Measurements from ENCODE around the gene AKT1S1.
A peak's percentile ranks its signal among the peaks of the same experiment; 100 is the strongest.

The AKT1S1 gene

DNA sequence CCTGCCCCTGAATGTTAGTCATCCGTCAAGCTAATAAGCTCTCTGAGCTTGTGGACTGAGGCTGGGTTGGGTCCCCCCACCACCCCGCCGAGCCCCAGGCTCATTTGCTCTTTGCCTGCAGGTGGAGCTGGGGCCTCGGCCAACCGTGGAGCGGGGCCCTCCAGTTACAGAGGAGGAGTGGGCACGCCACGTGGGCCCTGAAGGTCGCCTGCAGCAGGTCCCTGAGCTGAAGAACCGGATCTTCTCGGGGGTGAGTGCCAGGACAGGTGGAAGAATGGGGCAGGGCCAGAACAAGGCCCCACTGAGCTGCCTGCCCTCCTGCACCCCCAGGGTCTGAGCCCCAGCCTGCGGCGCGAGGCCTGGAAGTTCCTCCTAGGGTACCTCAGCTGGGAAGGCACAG is 5.5 kb upstream of the AKT1S1 start:
- no peak for DNase-seq

- no peak for DNase-seq
These were observed 4.7 kb upstream of the AKT1S1 start for GRCh38 chr19:49881672-49882394.

DNA sequence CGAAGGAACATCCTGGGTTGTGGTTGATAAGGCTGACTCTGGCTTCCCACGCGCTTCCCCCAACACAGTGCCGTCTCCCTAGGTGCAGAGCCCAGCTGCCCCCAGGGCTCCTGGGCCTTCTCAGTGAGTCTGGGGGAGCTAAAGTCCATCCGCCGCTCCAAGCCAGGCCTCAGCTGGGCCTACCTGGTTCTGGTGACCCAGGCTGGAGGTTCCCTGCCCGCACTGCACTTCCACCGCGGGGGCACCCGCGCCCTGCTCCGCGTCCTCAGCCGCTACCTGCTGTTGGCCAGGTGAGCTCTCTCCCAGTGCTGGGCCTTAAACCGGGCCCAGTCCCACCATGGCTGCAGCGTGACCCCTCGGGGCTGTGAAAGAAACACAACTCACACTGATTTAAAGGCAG is 4.0 kb upstream of the AKT1S1 start:
- no peak for DNase-seq

DNA sequence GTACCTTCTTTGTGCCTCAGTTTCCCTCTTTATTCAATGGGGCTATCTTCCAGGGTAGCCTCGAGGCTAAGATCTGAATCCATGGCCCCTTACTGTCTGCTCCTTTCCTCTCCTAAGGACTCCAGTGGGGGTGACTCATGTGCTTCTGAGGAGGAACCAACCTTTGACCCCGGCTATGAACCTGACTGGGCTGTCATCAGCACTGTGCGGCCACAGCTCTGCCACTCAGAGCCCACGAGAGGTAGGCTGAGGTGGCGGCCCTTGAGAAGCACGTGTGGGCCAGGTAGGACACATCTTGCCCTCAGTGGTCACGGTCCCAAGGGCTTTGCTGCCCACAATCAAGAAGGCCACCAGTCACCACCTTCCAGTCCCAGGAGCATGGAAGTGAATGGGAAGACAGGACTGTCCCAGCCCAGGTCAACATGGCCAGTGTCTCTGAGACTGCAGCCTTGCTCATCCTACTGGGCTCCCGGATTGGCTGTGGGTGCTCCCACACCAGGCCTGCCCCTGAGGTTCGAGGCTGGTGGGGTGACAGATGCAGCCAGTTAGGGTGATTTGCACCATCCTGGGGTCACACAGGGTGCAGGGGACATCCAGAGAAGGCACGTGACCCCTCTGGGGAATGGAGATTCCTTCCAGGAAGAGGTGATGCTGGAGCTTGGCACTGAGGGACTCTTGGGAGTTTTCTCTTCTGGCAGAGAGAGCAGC is 3.2 kb upstream of the AKT1S1 start:
- DNase-seq, result no peak

- DNase-seq, result no peak
These were observed 2.2 kb upstream of the AKT1S1 start for GRCh38 chr19:49879243-49879963.

DNA sequence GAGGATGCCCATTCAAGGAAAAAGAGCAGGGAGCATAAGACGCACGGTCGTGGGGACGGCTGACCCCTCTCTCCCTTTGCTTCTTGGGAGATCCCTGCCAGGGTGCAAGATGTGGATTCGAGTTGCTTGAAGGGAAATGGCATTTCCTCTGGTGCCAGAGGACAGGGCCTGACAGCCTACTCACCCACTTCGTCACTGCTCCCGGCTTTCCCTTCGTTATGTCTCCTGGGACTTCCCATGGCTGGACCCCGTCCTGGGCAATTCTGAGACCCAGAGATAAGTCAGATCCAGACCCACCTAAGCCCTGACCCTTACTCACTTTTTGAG is 1.6 kb upstream of the AKT1S1 start:
- DNase-seq, result no peak

GRCh38 chr19:49877879-49878743 is 956 bp upstream of the AKT1S1 start:
- peak; percentile 99 for DNase-seq

- peak; percentile 95 for DNase-seq
These were observed 634 bp downstream of the AKT1S1 start for GRCh38 chr19:49876422-49877019.

- no peak for DNase-seq
These were observed 1.2 kb downstream of the AKT1S1 start for GRCh38 chr19:49875857-49876421.

- DNase-seq, result no peak
These were observed 2.0 kb downstream of the AKT1S1 start for GRCh38 chr19:49875177-49875576.

- no peak for DNase-seq
These were observed 2.5 kb downstream of the AKT1S1 start for GRCh38 chr19:49874503-49875157.

DNA sequence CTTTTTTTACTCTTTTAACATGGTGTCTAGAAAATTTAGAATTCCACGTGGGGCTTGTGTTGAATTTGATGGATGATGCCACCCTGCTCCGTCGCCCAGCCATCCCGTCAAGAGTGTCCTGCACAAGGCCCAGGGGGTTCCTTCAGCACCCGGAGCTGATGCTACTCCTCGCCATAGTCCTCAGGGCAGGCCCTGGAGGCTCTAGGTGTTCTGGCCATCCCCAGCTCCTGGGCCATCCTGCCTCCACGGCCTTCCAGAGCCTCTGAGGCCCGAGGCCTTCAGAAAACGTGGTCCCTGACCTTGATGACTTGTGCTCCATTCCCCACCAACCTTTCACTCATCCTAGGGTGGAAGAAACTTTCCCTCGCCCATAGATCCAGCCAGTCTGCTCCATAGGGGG is 3.3 kb downstream of the AKT1S1 start:
- DNase-seq, result no peak

DNA sequence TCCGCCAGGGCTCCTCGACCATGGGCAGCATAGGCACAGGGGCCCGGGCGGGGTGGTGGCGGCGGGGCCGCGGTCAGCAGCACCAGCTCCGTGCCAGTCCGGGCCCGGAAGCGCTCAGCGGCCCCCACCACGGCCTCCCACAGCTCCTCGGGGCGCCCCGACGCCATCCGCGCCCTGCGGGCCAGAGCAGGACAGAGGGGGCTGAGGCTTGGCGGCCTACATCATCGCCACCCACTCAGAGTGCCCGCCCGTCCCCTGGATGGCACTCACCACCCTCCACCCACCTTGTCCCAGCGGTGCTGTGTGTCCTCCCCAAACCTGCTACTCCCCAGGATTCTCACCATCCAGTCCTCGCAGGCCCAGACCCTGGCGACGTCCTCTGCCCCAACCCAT is 4.0 kb downstream of the AKT1S1 start:
- DNase-seq, result no peak

- DNase-seq, result no peak
These were observed 4.7 kb downstream of the AKT1S1 start for GRCh38 chr19:49872245-49873128.

DNA sequence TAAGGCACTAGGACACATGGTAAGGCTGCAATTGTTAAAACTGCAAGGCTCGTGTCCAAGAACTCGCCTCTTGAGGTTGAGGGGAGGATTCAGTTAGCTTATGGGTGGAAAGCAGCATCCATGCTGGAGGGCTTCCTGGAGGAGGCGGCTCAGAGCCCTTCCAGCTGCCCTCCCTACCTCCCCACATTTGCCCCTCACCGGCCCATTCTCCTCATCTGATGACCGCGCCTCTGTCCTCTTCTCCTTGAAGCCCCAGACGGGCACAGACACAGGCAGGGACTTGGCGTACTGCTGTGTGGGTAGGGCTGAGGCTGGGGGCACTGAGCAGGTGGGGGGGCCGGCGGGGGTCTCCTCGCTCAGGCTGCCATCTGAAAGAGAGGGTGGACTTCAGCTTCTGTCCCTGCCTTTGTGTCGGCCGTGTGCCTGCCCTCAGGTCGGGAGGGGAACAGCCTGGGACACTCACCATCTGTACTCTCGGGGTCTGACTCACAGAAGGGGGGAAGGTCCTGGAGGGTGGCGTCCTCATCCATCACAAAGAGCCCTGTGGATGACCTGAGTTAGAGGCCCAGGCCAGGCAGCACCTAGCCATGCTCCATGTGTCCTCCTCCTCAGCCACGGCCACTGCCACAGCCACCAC is 5.7 kb downstream of the AKT1S1 start:
- DNase-seq, result no peak

DNA sequence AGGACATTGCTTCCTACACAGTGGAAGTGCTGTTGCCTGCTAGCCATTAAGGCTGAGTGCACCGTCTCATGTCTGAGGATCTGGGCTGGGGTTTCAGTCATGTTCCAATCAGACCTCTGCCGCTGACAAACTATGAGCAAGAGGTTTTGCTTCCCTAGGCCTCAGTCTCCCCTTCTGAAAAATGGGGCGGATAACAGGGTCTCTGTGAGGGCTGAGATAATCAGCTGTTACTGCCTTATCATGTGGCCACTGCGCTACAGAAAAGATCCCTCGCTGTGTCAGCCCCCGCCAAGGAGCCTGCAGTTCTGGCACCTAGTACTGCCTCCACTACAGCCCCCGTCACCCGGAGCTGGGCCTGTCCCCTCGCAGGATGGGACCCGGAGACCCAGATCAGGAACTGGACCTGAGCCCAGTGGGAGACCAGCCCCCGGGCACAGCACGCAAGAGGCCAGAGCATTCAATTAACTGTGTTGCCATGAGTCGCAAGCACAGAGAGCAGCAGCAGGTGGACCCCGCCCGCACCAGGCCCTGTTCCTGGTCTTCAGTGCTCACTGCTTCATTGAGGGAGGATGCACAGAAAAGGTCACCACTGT is 6.8 kb downstream of the AKT1S1 start:
- no peak for DNase-seq

DNA sequence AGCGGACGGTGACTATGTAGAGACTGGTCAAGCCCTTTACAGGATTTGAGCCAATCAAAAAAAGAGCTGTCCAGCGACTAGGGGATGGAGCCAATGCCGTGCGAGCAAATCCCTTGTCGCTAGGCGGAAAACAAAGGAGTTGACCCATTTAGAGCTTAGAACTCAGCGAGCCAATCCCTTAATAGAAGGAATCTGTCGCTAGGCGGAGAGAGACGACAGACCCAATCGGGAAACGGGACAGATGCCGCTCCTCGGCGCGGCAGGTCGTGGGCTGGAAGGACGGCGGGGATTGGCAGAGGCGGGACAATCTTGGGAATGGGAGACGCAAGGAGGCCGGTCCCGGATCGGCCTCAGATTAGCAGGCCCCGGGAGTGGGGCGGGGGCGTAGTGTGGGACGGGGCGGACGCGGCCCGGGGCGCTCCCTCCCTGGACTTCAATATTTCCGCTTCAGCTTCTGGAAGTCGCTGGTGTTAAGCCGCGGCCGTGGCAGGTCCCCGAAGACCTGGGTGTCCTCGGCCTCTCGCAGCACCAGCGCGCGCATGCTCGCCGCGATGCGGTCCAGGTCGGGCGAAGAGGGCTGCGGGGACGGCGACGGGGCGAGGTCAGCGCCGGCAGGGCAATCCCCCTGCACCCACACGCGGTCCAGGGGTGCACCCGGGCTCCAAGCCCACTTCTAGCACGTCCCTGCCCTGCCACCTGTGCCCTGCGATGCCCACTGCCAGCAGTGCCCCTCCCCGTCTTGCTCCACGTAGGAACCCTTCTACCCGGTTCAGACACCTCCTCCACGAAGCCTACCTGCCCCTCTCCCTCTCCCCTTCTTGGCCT is 7.5 kb downstream of the AKT1S1 start:
- peak; percentile 86 for DNase-seq

- DNase-seq, result no peak
These were observed 8.1 kb downstream of the AKT1S1 start for GRCh38 chr19:49869009-49869483.

Data from T-helper 9 cell (primary cell).